Measurements from ENCODE around the gene ZNF438. TPM values are rescaled to one million over a fixed set of nuclear protein-coding genes. Genes with fewer than 3 reads are reported as not detected.

The ZNF438 gene, protein sequence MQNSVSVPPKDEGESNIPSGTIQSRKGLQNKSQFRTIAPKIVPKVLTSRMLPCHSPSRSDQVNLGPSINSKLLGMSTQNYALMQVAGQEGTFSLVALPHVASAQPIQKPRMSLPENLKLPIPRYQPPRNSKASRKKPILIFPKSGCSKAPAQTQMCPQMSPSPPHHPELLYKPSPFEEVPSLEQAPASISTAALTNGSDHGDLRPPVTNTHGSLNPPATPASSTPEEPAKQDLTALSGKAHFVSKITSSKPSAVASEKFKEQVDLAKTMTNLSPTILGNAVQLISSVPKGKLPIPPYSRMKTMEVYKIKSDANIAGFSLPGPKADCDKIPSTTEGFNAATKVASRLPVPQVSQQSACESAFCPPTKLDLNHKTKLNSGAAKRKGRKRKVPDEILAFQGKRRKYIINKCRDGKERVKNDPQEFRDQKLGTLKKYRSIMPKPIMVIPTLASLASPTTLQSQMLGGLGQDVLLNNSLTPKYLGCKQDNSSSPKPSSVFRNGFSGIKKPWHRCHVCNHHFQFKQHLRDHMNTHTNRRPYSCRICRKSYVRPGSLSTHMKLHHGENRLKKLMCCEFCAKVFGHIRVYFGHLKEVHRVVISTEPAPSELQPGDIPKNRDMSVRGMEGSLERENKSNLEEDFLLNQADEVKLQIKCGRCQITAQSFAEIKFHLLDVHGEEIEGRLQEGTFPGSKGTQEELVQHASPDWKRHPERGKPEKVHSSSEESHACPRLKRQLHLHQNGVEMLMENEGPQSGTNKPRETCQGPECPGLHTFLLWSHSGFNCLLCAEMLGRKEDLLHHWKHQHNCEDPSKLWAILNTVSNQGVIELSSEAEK
- total RNA-seq (10 to 100 TPM; 11.9 to 18.9 (median 15.6) TPM), polyA plus RNA-seq (1 to 10 TPM; 3.9 to 7.2 (median 4.0) TPM)

DNA sequence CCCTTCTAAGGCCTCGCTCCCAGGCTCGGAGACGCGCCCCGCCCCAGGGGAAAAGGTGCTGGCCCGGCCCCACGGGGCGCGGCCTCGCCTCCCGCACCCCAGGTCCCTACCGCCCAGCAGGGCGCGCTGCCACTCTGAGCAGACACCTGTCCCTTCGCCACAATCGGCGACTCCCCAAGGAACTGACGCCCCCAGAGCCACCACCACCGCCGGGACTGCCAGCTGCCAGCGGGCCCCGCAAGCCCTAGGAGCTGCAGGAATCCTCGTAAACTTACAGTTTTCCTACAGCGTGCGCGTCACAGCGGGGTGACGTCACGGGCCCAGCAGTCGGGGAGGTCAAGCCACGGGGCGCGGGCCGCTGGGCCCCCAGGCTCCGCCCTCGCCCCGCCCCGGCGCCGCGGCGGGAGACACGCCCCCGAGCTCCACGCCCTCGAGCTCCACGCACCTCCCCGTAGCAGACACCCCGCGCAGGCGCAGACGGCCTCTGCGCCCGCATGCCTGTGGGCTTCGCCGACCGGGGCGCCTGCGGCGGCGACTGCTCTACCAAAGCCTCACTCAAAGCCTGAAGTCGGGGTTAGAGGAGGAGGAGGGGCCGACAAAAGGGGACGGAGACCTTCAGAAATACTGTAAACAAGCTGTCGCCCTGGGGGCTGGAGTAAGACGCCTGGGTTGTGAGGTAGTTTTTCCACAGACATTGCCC, at the start of gene ZNF438:
Gene ZNF438, minus strand, starts transcription at position 308 of the 700 bp plus-strand sequence. CDS start 154,831 bp downstream, outside the sequence.
- WGBS, 2 donors, result 1% methylated on average over 66 of the region's 66 CpGs
- intact Hi-C loops (cut with DNase I), result loop anchor here (2.0 to 5.0 kb wide), 9 partner anchors 101 to 776 kb away; partner anchors contain the start of gene ZEB1

DNA sequence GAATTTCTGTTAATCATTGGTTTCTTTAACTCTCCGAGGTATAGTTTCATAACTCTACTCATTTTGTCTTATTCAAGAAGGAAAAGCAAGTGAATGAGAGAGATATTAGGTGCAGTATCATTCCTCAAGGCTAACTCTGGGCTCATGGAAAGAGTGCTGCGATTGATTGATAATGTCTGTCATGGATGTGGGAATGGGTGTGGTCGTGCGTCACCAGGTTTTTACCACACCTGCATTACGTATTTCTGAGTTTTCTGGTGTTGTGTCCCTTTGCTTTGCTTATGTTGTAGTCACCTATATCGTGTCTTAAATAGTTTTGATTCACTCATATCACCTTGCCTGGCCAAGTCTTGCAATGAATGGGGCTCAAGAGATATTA, 44.9 kb upstream of the ZNF438 start:
- TF ChIP-seq POLR2AphosphoS5 (IDR thresholded peaks at IDR 0.05), result no peak
- no peak for TF ChIP-seq POLR2A (IDR thresholded peaks at IDR 0.05)
- TF ChIP-seq, protein P1, sequence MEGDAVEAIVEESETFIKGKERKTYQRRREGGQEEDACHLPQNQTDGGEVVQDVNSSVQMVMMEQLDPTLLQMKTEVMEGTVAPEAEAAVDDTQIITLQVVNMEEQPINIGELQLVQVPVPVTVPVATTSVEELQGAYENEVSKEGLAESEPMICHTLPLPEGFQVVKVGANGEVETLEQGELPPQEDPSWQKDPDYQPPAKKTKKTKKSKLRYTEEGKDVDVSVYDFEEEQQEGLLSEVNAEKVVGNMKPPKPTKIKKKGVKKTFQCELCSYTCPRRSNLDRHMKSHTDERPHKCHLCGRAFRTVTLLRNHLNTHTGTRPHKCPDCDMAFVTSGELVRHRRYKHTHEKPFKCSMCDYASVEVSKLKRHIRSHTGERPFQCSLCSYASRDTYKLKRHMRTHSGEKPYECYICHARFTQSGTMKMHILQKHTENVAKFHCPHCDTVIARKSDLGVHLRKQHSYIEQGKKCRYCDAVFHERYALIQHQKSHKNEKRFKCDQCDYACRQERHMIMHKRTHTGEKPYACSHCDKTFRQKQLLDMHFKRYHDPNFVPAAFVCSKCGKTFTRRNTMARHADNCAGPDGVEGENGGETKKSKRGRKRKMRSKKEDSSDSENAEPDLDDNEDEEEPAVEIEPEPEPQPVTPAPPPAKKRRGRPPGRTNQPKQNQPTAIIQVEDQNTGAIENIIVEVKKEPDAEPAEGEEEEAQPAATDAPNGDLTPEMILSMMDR (IDR thresholded peaks at IDR 0.05), result no peak
- no peak for TF ChIP-seq EP300 (IDR thresholded peaks at IDR 0.05)
- H3K27me3 ChIP-seq, result no peaks in the 10 kb centered on the region
- H3K36me3 ChIP-seq, result no peaks in the 10 kb centered on the region
- intact Hi-C loops (cut with DNase I), result no loop called here
- no peak overlapping the region for H3K4me3 ChIP-seq
- H3K9me3 ChIP-seq, result no peaks in the 10 kb centered on the region
- H3K4me1 ChIP-seq, result no peaks in the 10 kb centered on the region
- 66 to 90% methylated on average over 6 of the region's 6 CpGs for WGBS, 2 donors
- DNase-seq, result no peak
- no peak overlapping the region for H3K27ac ChIP-seq

More for the DNA sequence above, at the start of gene ZNF438:
- TF ChIP-seq EP300 (IDR thresholded peaks at IDR 0.05) (peak; percentile 13 to 69 (median 18)), POLR2AphosphoS5 (IDR thresholded peaks at IDR 0.05) (peak; percentile 93 to 96 (median 95)), POLR2A (IDR thresholded peaks at IDR 0.05) (peak; percentile 71 to 86)
- TF ChIP-seq, protein P1 (IDR thresholded peaks at IDR 0.05), result peak; percentile 38 to 49 (median 48)
- Histone ChIP-seq H3K36me3 (no peaks in the 10 kb centered on the region), H3K27ac (peak within 1 kb of the TSS; percentile 96 to 100 (median 99)), H3K4me3 (peak within 1 kb of the TSS; percentile 57 to 77 (median 66)), H3K27me3 (no peaks in the 10 kb centered on the region), H3K9me3 (no peaks in the 10 kb centered on the region), H3K4me1 (peaks cover 2 to 35% (median 21%) of the 10 kb centered on the region in 4 donors)
- DNase-seq, result peak; percentile 98

DNA sequence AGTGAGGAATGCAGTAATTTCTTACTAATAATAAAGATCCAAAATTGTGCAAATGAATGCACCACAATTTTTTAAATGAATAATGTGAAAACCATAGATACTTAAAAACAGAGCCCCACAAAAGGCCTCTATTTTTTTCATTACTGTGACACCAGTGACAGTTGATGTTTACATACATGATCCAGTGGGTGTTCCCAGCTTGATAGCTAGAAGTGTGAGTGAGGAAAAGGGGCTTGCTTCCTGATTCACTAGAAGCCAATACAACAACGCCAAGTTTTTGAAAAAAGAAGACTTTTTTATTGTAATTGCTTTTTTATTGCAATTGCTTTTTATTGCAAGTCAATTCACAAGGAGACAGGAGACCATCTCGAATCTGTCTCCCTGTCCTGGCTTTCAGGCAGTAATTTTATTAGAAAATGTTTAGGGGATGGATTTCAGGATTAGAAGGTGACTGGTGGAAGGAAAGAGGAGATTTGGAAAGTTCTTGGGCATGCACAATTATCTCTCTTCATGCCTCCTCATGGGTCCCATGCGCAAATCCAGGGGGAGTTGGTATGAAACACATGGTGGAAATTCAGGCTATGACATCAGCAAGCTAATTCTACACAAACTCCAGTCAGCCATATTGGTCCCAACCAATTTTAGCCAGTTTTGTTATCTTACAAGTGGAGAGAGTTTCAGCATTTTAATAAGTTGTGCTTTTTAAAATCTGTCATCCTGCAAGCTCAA, 44.4 kb upstream of the ZNF438 start:
- no peak overlapping the region for H3K27ac ChIP-seq
- no peaks in the 10 kb centered on the region for H3K9me3 ChIP-seq
- no peaks in the 10 kb centered on the region for H3K27me3 ChIP-seq
- intact Hi-C loops (cut with DNase I), result no loop called here
- no peak for DNase-seq
- WGBS, 2 donors, result 48 to 79% methylated on average over 3 of the region's 3 CpGs
- H3K4me3 ChIP-seq, result no peak overlapping the region
- no peak for TF ChIP-seq POLR2AphosphoS5 (IDR thresholded peaks at IDR 0.05)
- TF ChIP-seq, protein P1 (IDR thresholded peaks at IDR 0.05), result no peak
- TF ChIP-seq POLR2A (IDR thresholded peaks at IDR 0.05), result no peak
- no peak for TF ChIP-seq EP300 (IDR thresholded peaks at IDR 0.05)
- no peaks in the 10 kb centered on the region for H3K36me3 ChIP-seq
- no peaks in the 10 kb centered on the region for H3K4me1 ChIP-seq

DNA sequence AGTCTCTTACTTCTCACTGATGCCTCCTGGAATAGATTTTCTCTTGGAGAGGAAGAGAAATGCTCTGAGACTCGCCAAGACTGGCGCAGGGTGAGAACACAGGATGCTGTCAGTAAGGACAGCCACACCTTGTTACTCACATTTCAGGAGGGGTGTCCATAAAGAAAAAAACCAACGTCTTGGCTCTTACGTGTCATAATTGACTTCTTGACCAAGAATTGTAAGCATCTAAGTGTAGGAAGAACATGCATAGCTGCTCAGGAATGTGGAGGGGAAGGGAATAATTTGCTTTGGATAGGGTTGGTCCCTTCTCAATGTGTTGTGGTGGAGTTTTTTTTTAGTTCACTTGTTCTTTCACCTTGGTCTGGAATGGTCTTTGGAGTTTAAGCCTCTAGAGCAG, 43.8 kb upstream of the ZNF438 start:
- no peaks in the 10 kb centered on the region for H3K27me3 ChIP-seq
- no peak for DNase-seq
- TF ChIP-seq EP300 (IDR thresholded peaks at IDR 0.05), result no peak
- TF ChIP-seq POLR2AphosphoS5 (IDR thresholded peaks at IDR 0.05), result no peak
- intact Hi-C loops (cut with DNase I), result no loop called here
- H3K9me3 ChIP-seq, result no peaks in the 10 kb centered on the region
- WGBS, 2 donors, result 59 to 80% methylated on average over 4 of the region's 4 CpGs
- H3K36me3 ChIP-seq, result no peaks in the 10 kb centered on the region
- no peaks in the 10 kb centered on the region for H3K4me1 ChIP-seq
- no peak overlapping the region for H3K4me3 ChIP-seq
- peak overlapping the region in 1 of 4 donors; percentile 9 for H3K27ac ChIP-seq

Measured in sigmoid colon (tissue), 7 donors.